Thyroid gland (tissue), 4 donors: ENCODE results near the gene SUMF1. TPM values are rescaled to one million over a fixed set of nuclear protein-coding genes. Genes with fewer than 3 reads are reported as not detected.

Source experiments
- DNase-seq, 2 donors: peaks; one replicate each; pipeline ENCODE4 v3.0.0-alpha.2; 2019
- H3K27ac ChIP-seq, 3 donors: fragments of 200-600 bp; sonication (generic); 1 replicate in 2 of 3; 2 replicates in 1 of 3; pipeline ENCODE4 v1.5.1; 2016 to 2019; ENCODE audit warnings: mild to moderate bottlenecking in 1 of 3, moderate library complexity in 1 of 3
- H3K27me3 ChIP-seq: fragments of 200-600 bp; sonication (generic); one replicate; pipeline ENCODE4 v1.5.1; 2019
- H3K36me3 ChIP-seq, 2 donors: fragments of 200-600 bp; sonication (generic); one replicate each; pipeline ENCODE4 v1.5.1; 2016 to 2019
- H3K4me1 ChIP-seq, 2 donors: fragments of 200-600 bp; sonication (generic); one replicate each; pipeline ENCODE4 v1.5.1; 2017 to 2019
- H3K4me3 ChIP-seq, 3 donors: fragments of 200-600 bp; sonication (generic); replicated peaks in 1 of 3; 1 replicate in 2 of 3; 2 replicates in 1 of 3; pipeline ENCODE4 v1.5.1; 2016; ENCODE audit warnings: mild to moderate bottlenecking in 1 of 3
- H3K9me3 ChIP-seq: fragments of 200-600 bp; sonication (generic); one replicate; pipeline ENCODE4 v1.5.1; 2017
- CTCF ChIP-seq, 6 experiments: fragments of 200-600 bp in 3 of 6; fragments of 450-650 bp in 3 of 6; sonication (generic) in 3 of 6; IDR thresholded peaks; one replicate each; pipeline ENCODE4 v1.5.1; 2016 to 2019; ENCODE audit warnings: antibody characterized with exemption in 6 of 6, mild to moderate bottlenecking in 2 of 6, inconsistent platforms in 1 of 6, moderate library complexity in 1 of 6
- POLR2A ChIP-seq, 2 donors: fragments of 450-650 bp; IDR thresholded peaks; one replicate each; pipeline ENCODE4 v1.6.1; 2017; ENCODE audit warnings: antibody characterized with exemption in 2 of 2, mild to moderate bottlenecking in 2 of 2, moderate library complexity in 1 of 2
- WGBS, 2 donors: methylation state at CpG; one replicate each; pipeline ENCODE4 v1.1.5; 2017; 5-methylcytosine and 5-hydroxymethylcytosine counted together
- intact Hi-C: fragments of 100-400 bp; cut with DNase I; formaldehyde crosslinking; loops from one replicate; pipeline ENCODE4 v1.15.1; 2023
- total RNA-seq, 4 donors: library from RNA; depleted of rRNA; stranded (reverse); fragments of >200 nt; gene quantifications; one replicate each; pipeline ENCODE4 v1.2.3, GENCODE V29; 2016

Gene SUMF1
- total RNA-seq, 4 donors from 2014 or later, result 58.8 to 98.3 (median 74.5) TPM

DNA sequence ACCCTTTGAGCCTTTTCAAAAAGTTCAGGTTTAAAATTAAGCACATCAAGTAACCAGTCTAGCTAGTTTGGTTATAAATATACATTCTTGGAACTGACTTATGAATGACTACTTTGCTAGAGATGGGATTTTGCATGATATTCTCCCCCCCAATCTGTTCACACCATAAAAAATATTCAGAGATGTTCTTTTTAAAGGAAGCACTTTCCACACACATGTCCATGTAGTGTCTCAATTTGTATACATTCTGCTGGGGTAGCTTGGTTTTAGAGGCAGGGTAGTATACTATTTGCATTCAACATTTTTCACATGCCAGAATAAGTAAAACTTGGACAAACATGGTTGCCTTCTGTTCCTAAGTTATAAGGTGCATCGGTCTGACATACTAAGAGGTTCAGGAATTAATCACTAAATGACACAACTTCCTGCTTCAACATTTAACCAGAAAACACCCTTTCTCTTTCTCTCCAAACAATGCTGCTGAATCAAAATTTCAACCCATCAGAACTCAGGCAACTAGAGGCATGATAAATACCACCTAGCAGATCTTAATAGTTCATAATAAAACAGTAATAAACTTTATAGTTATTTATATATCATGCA, 57.0 kb downstream of the SUMF1 start:
- WGBS, 2 donors, result 56 to 89% methylated on average over 1 of the region's 1 CpG
- TF ChIP-seq POLR2A (IDR thresholded peaks at IDR 0.05) (no peak), CTCF (IDR thresholded peaks at IDR 0.05) (no peak)
- DNase-seq, result no peak
- no peaks in the 10 kb centered on the region for H3K36me3 ChIP-seq
- no peaks in the 10 kb centered on the region for H3K27me3 ChIP-seq
- H3K4me1 ChIP-seq, result no peaks in the 10 kb centered on the region
- no peaks in the 10 kb centered on the region for H3K9me3 ChIP-seq
- intact Hi-C loops, result no loop called here
- H3K27ac ChIP-seq, result no peak overlapping the region
- H3K4me3 ChIP-seq, result no peak overlapping the region

DNA sequence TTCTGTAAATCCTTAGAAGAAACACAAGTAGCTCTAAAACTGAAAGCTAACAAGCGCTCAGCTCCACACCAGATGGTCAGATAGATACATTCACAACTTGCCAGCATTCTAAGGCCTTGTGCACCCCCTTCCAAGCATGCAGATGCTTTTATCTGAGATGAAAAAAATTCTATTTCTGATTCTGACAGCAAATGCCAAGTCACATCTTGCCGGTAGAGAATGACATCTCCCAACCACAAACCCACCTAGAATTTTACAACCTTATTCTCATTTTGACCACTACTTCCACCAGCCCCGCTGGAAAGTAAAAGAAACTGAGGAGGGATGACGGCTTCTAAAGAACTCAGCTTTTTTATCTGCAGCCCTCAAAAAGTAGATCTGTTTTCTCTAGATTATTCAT, 57.7 kb downstream of the SUMF1 start:
- Histone ChIP-seq H3K36me3 (no peaks in the 10 kb centered on the region), H3K9me3 (no peaks in the 10 kb centered on the region), H3K27me3 (no peaks in the 10 kb centered on the region), H3K4me1 (no peaks in the 10 kb centered on the region), H3K27ac (no peak overlapping the region), H3K4me3 (no peak overlapping the region)
- intact Hi-C loops, result no loop called here
- TF ChIP-seq POLR2A (IDR thresholded peaks at IDR 0.05) (no peak), CTCF (IDR thresholded peaks at IDR 0.05) (no peak)
- 83 to 90% methylated on average over 4 of the region's 4 CpGs for WGBS, 2 donors
- no peak for DNase-seq

- Histone ChIP-seq H3K4me1 (no peaks in the 10 kb centered on the region), H3K27ac (no peak overlapping the region), H3K36me3 (no peaks in the 10 kb centered on the region), H3K27me3 (no peaks in the 10 kb centered on the region), H3K9me3 (no peaks in the 10 kb centered on the region), H3K4me3 (no peak overlapping the region)
- no peak for DNase-seq
- TF ChIP-seq POLR2A (IDR thresholded peaks at IDR 0.05), result no peak
- no peak for TF ChIP-seq CTCF (IDR thresholded peaks at IDR 0.05)
- intact Hi-C loops, result no loop called here
These were observed 58.1 kb downstream of the SUMF1 start for GRCh38 chr3:4408958-4409357.

DNA sequence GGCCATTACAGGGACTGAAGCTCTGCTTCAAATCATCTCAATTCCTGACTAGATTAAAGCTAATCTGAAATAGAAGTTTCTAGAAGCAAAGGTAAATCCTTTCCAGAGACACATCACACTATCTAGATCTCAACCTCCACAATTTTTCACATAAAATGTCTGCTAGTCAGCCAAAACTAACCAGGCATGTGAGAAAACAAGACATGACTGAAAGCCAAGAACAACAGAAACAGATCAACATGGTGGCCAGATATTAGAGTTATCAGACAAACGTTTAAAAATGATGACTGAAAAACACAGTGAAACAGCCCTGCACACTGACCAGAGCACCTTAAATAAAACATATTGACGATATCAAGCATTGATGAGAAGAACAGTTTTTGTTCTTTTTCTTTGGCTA, 59.1 kb downstream of the SUMF1 start:
- TF ChIP-seq POLR2A (IDR thresholded peaks at IDR 0.05), result no peak
- no peak for TF ChIP-seq CTCF (IDR thresholded peaks at IDR 0.05)
- no peaks in the 10 kb centered on the region for H3K27me3 ChIP-seq
- no peaks in the 10 kb centered on the region for H3K9me3 ChIP-seq
- 80 to 81% methylated on average over 2 of the region's 2 CpGs for WGBS, 2 donors
- intact Hi-C loops, result no loop called here
- no peak overlapping the region for H3K27ac ChIP-seq
- no peak for DNase-seq
- no peak overlapping the region for H3K4me3 ChIP-seq
- no peaks in the 10 kb centered on the region for H3K36me3 ChIP-seq
- no peaks in the 10 kb centered on the region for H3K4me1 ChIP-seq

DNA sequence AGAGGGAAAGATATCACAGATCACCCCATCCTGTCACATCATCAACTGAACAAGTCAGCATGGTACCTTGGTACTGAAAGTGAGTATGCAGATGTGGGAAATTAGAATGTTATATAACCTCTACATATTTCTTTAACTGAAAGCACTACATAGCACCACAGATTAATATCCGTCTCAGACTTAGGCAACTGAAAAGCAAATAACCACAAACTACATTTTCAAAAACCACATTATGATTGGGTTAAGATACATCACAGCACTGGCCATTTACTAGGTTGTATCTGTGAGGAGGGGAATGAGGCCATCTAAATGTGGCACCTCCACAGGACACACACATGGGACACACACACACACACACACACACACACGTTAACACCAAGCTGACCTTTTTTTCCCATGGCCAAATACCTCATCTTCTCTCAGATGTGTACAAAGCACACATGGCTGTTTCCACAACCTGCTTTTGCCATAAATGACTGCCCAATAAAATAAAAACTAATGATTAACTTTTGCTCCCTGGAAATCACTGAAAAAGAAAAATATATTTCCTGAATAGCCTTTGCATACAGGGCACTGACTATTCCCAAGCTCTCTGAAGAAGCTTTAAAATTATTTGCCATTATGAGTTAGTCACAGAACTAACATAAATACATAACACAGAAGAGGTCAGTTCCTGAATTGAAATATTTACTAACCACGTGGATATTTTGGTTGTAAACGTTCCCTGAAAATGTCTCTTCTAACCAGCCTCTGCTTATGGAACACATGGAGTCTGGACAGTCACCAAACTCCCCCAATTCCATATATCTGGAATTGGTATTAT, 60.1 kb downstream of the SUMF1 start:
- TF ChIP-seq POLR2A (IDR thresholded peaks at IDR 0.05) (no peak), CTCF (IDR thresholded peaks at IDR 0.05) (no peak)
- no peak for DNase-seq
- whole genome bisulfite sequencing, 2 donors, result 75 to 85% methylated on average over 4 of the region's 4 CpGs
- intact Hi-C loops, result no loop called here
- H3K4me1 ChIP-seq, result no peaks in the 10 kb centered on the region
- no peaks in the 10 kb centered on the region for H3K27me3 ChIP-seq
- no peaks in the 10 kb centered on the region for H3K9me3 ChIP-seq
- no peaks in the 10 kb centered on the region for H3K36me3 ChIP-seq
- H3K27ac ChIP-seq, result no peak overlapping the region
- H3K4me3 ChIP-seq, result no peak overlapping the region
